HG02840 (cell line): ENCODE measurements around the gene NOL4L.

Experiments used
- ATAC-seq: cut with Tn5 transposase; IDR thresholded peaks from one replicate; pipeline ENCODE4 v1.9.1; 2021; ENCODE audit warnings: mild to moderate bottlenecking, moderate library complexity, moderate number of reproducible peaks; ENCODE audit not compliant: unreplicated experiment, low FRiP score

The NOL4L gene

GRCh38 chr20:32462900-32463641, 122.1 kb downstream of the NOL4L start:
- ATAC-seq, result no peak

DNA sequence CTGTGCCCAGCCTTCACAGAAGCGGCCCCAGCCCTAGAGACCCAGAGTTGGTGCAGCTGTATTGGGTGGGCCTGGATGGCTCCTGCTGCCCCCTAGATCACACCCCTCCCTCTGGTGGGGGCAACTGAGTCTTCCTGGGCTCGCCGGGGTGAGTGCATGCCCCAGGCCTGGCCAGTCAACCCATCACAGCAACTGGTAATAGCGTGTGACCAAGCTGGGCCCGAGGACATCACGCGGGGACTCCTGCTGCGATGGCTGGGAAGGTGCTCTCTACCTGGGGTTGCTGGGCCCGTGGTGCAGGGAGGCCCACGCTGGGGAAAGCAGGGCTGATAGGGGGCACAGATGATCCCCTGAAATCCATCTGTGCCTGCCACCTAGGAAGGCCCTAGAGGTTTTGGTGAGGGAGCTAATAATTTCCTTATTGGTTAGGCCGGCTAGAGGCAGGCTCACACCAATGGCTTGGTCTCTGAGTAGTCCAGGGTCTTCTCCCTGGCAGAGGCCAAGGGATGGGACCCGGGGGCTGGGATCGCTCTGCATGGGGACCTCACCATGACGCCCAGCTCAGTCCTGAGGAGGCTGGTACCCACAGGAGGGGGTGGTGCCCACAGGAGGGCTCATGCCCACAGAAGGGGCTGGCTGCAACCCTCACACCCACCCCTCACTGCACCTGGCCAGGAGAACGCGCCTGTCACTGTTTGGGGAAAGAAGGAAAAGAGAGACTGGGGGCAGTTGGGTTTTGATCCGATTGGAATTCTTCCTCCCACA, 123.1 kb downstream of the NOL4L start:
- ATAC-seq, result no peak

- no peak for ATAC-seq
Observed at GRCh38 chr20:32460683-32461320, 124.3 kb downstream of the NOL4L start.

- no peak for ATAC-seq
Observed at GRCh38 chr20:32460231-32460630, 124.9 kb downstream of the NOL4L start.

GRCh38 chr20:32458837-32459220, 126.3 kb downstream of the NOL4L start:
- no peak for ATAC-seq

- no peak for ATAC-seq
Observed at GRCh38 chr20:32458061-32458836, 126.9 kb downstream of the NOL4L start.

- ATAC-seq, result no peak
Observed at GRCh38 chr20:32457479-32457986, 127.6 kb downstream of the NOL4L start.

DNA sequence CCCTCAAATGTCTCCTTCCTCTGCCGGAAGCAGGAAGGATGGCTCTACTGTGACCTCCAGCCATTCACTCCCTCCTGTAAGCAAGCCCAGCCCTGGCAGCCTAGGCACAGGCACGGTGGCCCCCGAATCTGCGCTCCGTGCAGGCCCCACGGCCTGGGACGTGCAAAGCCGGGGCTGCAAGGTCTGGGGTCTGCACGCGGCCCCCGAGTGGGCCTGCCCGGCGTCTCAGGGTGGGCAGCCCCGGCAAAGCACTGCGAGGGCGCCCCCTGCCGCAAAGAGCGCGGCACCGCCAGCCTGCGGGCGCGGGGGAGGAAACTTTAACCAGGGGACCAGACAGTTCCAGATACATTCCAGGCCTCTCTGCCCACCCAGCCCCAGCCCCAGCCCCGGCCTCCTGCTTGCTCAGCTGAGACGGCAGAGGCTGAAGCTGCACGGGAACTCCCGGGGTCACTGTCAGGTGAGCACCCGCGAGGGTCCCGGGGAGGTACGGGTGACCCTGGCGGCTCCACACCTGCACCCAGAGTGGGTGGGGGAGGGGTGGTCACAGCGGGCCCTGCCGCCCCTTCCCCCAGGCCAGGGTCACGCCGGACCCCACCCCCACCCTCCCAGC, 128.2 kb downstream of the NOL4L start:
- no peak for ATAC-seq

DNA sequence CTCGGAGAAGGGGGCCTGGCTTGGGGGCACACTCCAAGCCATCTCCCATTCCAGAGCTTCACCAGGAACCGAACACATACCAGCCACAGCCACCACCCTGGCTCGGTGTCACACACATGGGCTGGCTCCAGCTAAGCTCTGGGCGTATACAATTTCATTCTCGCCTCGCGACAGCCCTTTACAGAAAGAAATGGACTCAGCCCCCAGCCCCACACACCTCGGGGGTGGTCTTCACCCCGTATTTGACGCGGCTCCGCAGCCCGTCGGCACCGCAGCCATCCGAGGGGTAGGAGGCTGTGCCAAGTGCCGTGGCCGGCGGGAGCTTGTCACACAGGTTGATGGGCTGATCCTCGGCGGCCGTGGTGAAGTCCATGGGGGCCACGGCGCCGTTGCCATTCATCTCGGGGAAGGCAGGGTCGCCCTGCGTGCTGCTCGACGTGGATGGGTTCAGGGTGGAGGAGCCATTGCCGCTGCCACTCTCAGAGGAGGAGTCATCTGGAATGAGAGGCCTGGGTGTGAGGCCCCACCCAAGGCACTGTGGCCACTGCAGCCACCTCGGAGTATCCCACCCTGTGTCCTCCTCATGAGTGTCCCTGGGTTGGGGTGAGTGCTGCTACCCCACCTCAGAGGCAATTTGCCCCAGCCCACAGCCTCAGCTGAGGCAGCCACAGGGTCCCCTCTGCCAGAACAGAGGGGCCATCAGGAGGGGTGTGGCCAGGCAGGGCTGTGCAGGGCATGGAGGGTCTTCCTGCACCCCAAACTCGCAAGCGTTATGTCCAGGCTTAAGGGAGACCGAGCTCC, 129.0 kb downstream of the NOL4L start:
- no peak for ATAC-seq

- no peak for ATAC-seq
Observed at GRCh38 chr20:32455171-32455900, 129.8 kb downstream of the NOL4L start.

- ATAC-seq, result no peak
Observed at GRCh38 chr20:32454164-32455145, 130.7 kb downstream of the NOL4L start.

DNA sequence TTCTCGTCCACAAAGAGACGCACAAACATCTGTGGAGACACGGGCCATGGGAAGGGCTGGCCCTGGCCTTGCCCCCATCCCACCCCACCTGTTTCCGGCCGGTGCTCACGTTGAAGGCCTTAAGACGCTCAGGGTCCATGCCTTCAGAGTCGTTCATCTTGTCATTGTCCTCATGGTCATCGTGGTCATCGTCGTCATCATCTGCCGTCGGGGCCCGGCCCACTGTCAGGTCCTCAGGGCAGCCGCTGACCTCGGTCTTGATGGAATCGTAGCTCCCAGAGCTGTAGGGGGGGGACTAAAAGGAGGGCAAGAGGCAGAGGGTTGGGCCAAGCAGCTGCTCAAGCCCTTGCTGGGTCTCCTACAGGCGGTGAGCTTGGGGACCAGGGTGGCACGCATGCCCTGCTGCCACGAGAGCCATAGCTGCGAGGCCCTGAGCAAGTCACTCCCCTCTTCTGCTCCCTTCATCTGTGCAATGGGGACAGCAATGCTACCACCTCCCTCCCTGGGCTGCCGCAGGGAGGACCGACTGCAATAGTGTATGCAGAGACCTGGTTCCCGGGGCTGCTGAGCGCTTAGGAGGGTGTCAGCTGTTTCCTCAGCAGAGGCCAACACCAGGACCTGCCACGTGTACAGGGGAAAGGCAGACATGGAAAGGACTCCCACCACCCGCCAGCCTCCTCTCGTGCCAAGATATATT, 131.5 kb downstream of the NOL4L start:
- ATAC-seq, result no peak

DNA sequence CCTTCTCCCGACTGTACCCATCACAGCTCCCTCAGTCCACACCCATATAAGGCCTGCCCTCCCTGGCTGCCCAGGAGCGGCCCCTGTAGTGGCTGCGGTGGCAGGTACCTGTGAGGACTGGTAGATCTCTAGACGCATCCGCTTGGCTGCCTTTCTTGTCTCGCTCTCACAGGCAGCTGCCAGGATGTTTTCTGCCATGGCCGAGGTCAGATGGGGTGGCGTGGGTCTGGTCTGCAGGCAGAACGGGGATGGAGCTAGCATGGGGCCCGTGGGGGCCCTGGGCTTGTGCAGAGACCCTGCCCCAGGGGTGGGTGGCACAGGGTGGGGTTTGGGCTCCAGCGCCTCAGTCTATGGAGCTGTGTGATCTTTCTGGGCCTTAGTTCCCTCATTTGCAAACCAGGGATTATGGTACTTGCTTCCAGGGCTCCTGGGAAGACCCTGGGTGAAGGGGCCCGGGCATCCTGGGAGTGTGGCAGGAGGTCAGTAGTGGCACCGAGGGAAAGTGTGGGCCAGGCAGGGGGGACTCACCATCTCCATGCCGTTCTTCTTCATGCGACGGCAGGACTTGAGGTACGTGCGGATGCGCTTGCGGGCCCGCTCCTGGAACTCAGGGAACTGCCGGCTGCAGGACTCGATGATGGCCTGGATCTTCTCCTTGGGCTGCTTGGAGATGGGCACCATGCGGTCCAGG, 132.2 kb downstream of the NOL4L start:
- no peak for ATAC-seq

GRCh38 chr20:32451682-32452461, 133.3 kb downstream of the NOL4L start:
- no peak for ATAC-seq

- no peak for ATAC-seq
Observed at GRCh38 chr20:32451340-32451681, 133.8 kb downstream of the NOL4L start.
